Upper lobe of left lung (tissue), 6 donors: ENCODE data around the gene PSTPIP2. TPM values are rescaled to one million over a fixed set of nuclear protein-coding genes. Genes with fewer than 3 reads are reported as not detected.

Source experiments
- ATAC-seq, 2 donors: fragments of 200-7000 bp; cut with Tn5 transposase; one replicate each; pipeline ENCODE4 v1.9.1; 2022; ENCODE audit warnings: mild to moderate bottlenecking in 2 of 2, moderate library complexity in 2 of 2; ENCODE audit not compliant: low FRiP score in 2 of 2
- DNase-seq, 2 donors: peaks; one replicate each; pipeline ENCODE4 v3.0.0-alpha.2; 2019 to 2020
- H3K27ac ChIP-seq, 4 donors: fragments of 200-600 bp; sonication (generic); one replicate each; pipeline ENCODE4 v1.5.1; 2016 to 2019
- H3K27me3 ChIP-seq, 4 donors: fragments of 200-600 bp; sonication (generic); one replicate each; pipeline ENCODE4 v1.5.1; 2017 to 2019
- H3K36me3 ChIP-seq, 4 donors: fragments of 200-600 bp; sonication (generic); one replicate each; pipeline ENCODE4 v1.5.1; 2016 to 2019
- H3K4me1 ChIP-seq, 4 donors: fragments of 200-600 bp; sonication (generic); one replicate each; pipeline ENCODE4 v1.5.1; 2018 to 2019
- H3K4me3 ChIP-seq, 4 donors: fragments of 200-600 bp; sonication (generic); one replicate each; pipeline ENCODE4 v1.5.1; 2017 to 2019; ENCODE audit warnings: mild to moderate bottlenecking in 2 of 4, moderate library complexity in 1 of 4
- H3K9me3 ChIP-seq, 4 donors: fragments of 200-600 bp; sonication (generic); one replicate each; pipeline ENCODE4 v1.5.1; 2018 to 2019
- EP300 ChIP-seq, 4 donors: sonication (generic); formaldehyde crosslinking; IDR thresholded peaks; one replicate each; pipeline ENCODE4 v1.5.1; 2017; ENCODE audit warnings: antibody characterized with exemption in 4 of 4, control low read depth in 2 of 4
- POLR2A ChIP-seq, 4 donors: fragments of 450-650 bp; IDR thresholded peaks; one replicate each; pipeline ENCODE4 v1.5.1; 2016 to 2017; ENCODE audit warnings: antibody characterized with exemption in 4 of 4, mild to moderate bottlenecking in 2 of 4
- POLR2AphosphoS5 ChIP-seq, 2 donors: sonication (generic); formaldehyde crosslinking; IDR thresholded peaks; one replicate each; pipeline ENCODE4 v1.5.1; 2017; ENCODE audit warnings: antibody characterized with exemption in 2 of 2
- WGBS, 2 donors: methylation state at CpG; one replicate each; pipeline ENCODE4 v1.1.5; 2017 to 2018; 5-methylcytosine and 5-hydroxymethylcytosine counted together
- total RNA-seq, 6 donors: library from RNA; depleted of rRNA in 4 of 6; stranded (reverse); fragments of >200 nt in 4 of 6; gene quantifications; one replicate each; pipeline versions ENCODE4 v1.1.0 to v1.2.1, GENCODE V29; 2016 to 2021
- TF ChIP-seq, protein P1 (sequence below), 6 experiments: fragments of 450-650 bp in 4 of 6; fragments of 200-600 bp in 2 of 6; sonication (generic) in 2 of 6; IDR thresholded peaks; one replicate each; pipeline ENCODE4 v1.5.1; 2016 to 2019; ENCODE audit warnings: antibody characterized with exemption in 6 of 6
- donor health status: DM: no; HTN: no; CAD: no; lungs with moderate emphysema.
- donor health status: DM: no; HTN: yes; CAD: no; lungs with severe emphysema.

Gene PSTPIP2
- total RNA-seq, 6 donors from 2014 or later = 8.9 to 48.2 (median 13.0) TPM

DNA sequence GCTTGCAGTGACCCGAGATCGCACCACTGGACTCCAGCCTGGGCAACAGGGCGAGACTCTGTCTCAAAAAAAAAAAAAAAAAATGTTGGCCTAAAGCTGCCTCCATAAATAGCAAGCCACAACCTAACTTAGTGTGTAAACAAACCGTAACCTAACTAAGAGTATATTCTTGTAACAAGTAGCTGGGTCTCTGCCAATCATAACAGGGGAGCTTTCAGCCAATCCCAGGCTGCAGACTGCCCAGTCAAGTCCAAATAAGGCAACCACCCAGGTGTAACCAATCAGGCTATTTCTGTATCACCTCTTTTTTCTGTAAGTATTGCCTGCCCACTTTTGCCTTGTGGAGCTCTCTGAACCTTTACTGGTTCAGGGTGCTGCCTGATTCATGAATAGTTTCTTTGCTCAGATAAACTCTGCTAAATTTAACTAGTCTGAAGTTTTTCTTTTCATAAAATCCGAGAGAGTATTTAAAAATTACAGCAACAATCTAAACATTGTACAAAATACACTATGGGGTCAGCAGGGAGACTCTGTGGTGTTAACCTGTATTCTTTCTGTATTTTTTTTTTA lies 4.5 kb downstream of the PSTPIP2 start:
- ATAC-seq = no peak
- Histone ChIP-seq H3K4me1 (peaks cover 17 to 38% (median 29%) of the 10 kb centered on the region in 4 donors), H3K27ac (no peak overlapping the region)

GRCh38 chr18:46062781-46063180 lies 9.3 kb downstream of the PSTPIP2 start:
- Histone ChIP-seq H3K4me3 (no peak overlapping the region), H3K4me1 (no peaks in the 10 kb centered on the region), H3K27ac (no peak overlapping the region), H3K27me3 (no peaks in the 10 kb centered on the region), H3K36me3 (no peaks in the 10 kb centered on the region), H3K9me3 (no peaks in the 10 kb centered on the region)
- ATAC-seq (no peak), DNase-seq (no peak)
- 93 to 96% methylated on average over 5 of the region's 5 CpGs for WGBS, 2 donors
- TF ChIP-seq POLR2A (IDR thresholded peaks at IDR 0.05) (no peak), POLR2AphosphoS5 (IDR thresholded peaks at IDR 0.05) (no peak), EP300 (IDR thresholded peaks at IDR 0.05) (no peak)
- TF ChIP-seq, protein P1, sequence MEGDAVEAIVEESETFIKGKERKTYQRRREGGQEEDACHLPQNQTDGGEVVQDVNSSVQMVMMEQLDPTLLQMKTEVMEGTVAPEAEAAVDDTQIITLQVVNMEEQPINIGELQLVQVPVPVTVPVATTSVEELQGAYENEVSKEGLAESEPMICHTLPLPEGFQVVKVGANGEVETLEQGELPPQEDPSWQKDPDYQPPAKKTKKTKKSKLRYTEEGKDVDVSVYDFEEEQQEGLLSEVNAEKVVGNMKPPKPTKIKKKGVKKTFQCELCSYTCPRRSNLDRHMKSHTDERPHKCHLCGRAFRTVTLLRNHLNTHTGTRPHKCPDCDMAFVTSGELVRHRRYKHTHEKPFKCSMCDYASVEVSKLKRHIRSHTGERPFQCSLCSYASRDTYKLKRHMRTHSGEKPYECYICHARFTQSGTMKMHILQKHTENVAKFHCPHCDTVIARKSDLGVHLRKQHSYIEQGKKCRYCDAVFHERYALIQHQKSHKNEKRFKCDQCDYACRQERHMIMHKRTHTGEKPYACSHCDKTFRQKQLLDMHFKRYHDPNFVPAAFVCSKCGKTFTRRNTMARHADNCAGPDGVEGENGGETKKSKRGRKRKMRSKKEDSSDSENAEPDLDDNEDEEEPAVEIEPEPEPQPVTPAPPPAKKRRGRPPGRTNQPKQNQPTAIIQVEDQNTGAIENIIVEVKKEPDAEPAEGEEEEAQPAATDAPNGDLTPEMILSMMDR (IDR thresholded peaks at IDR 0.05) = no peak

More for the DNA sequence above, 4.5 kb downstream of the PSTPIP2 start:
- TF ChIP-seq POLR2AphosphoS5 (IDR thresholded peaks at IDR 0.05) (no peak), POLR2A (IDR thresholded peaks at IDR 0.05) (no peak)
- TF ChIP-seq, protein P1 (IDR thresholded peaks at IDR 0.05) = no peak
- no peak for DNase-seq
- no peak overlapping the region for H3K4me3 ChIP-seq
- H3K36me3 ChIP-seq = no peaks in the 10 kb centered on the region
- no peaks in the 10 kb centered on the region for H3K27me3 ChIP-seq
- no peaks in the 10 kb centered on the region for H3K9me3 ChIP-seq
- WGBS, 2 donors = 71 to 88% methylated on average over 5 of the region's 5 CpGs

DNA sequence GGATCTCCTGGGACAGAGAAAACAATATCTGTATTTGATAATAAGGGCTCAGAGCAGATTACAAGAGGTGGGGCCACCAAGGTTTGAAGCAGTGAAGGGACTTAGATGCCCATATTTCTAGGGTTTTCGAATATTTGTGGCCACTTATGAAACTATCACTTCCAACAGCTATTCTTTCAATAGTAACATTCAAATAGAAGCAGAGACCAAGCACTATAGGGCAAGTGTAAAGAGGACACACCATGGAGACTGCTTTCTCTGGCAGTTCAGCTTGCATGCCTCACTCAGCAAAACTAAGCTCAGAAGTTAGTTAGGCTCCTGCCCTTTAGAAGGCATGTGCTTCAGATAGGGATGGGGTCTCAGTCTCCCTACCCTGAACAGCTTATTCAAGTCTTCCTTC lies 10.3 kb downstream of the PSTPIP2 start:
- TF ChIP-seq EP300 (IDR thresholded peaks at IDR 0.05) = no peak
- TF ChIP-seq, protein P1 (IDR thresholded peaks at IDR 0.05) = no peak
- no peak for TF ChIP-seq POLR2AphosphoS5 (IDR thresholded peaks at IDR 0.05)
- no peak for TF ChIP-seq POLR2A (IDR thresholded peaks at IDR 0.05)
- no peak for DNase-seq
- 83 to 85% methylated on average over 1 of the region's 1 CpG for WGBS, 2 donors
- no peaks in the 10 kb centered on the region for H3K36me3 ChIP-seq
- ATAC-seq = no peak
- no peak overlapping the region for H3K4me3 ChIP-seq
- H3K9me3 ChIP-seq = no peaks in the 10 kb centered on the region
- H3K27ac ChIP-seq = no peak overlapping the region
- H3K4me1 ChIP-seq = no peaks in the 10 kb centered on the region
- H3K27me3 ChIP-seq = no peaks in the 10 kb centered on the region

GRCh38 chr18:46061387-46061786 lies 10.7 kb downstream of the PSTPIP2 start:
- H3K4me3 ChIP-seq = no peak overlapping the region
- no peaks in the 10 kb centered on the region for H3K4me1 ChIP-seq
- 78 to 80% methylated on average over 3 of the region's 3 CpGs for WGBS, 2 donors
- no peaks in the 10 kb centered on the region for H3K27me3 ChIP-seq
- ATAC-seq (no peak), DNase-seq (no peak)
- H3K9me3 ChIP-seq = no peaks in the 10 kb centered on the region
- no peaks in the 10 kb centered on the region for H3K36me3 ChIP-seq
- TF ChIP-seq POLR2AphosphoS5 (IDR thresholded peaks at IDR 0.05) (no peak), POLR2A (IDR thresholded peaks at IDR 0.05) (no peak), EP300 (IDR thresholded peaks at IDR 0.05) (no peak)
- TF ChIP-seq, protein P1 (IDR thresholded peaks at IDR 0.05) = no peak
- H3K27ac ChIP-seq = no peak overlapping the region

- Histone ChIP-seq H3K27ac (no peak overlapping the region), H3K4me1 (no peaks in the 10 kb centered on the region), H3K9me3 (no peaks in the 10 kb centered on the region), H3K36me3 (no peaks in the 10 kb centered on the region), H3K27me3 (no peaks in the 10 kb centered on the region), H3K4me3 (no peak overlapping the region)
- ATAC-seq = no peak
- no peak for DNase-seq
- 85 to 88% methylated on average over 3 of the region's 3 CpGs for WGBS, 2 donors
- TF ChIP-seq POLR2AphosphoS5 (IDR thresholded peaks at IDR 0.05) (no peak), EP300 (IDR thresholded peaks at IDR 0.05) (no peak), POLR2A (IDR thresholded peaks at IDR 0.05) (no peak)
- TF ChIP-seq, protein P1 (IDR thresholded peaks at IDR 0.05) = no peak
Measured at GRCh38 chr18:46060359-46060841, 11.7 kb downstream of the PSTPIP2 start.
